ENCODE data around the gene PPIP5K1. TPM values are rescaled to one million over a fixed set of nuclear protein-coding genes. Genes with fewer than 3 reads are reported as not detected.

The PPIP5K1 gene
- total and polyA plus RNA-seq, 10 donors: 4.5 to 62.0 (median 36.3) TPM

GRCh38 chr15:43489191-43489590, 100.8 kb downstream of the PPIP5K1 start:
- TF ChIP-seq POLR2A (IDR thresholded peaks at IDR 0.05) (no peak), POLR2AphosphoS5 (IDR thresholded peaks at IDR 0.05) (no peak), CTCF (IDR thresholded peaks at IDR 0.05 in 8 of 11, conservative IDR thresholded peaks at IDR 0.05 in 3 of 11) (no peak)
- Histone ChIP-seq H3K27ac (no peak overlapping the region), H3K36me3 (peaks cover 0 to 68% (median 19%) of the 10 kb centered on the region in 6 donors), H3K4me3 (no peak overlapping the region), H3K27me3 (replicated peaks in 1 of 7) (no peaks in the 10 kb centered on the region), H3K9me3 (no peaks in the 10 kb centered on the region), H3K4me1 (peaks cover 6 to 47% (median 25%) of the 10 kb centered on the region in 6 donors)
- 4 to 13% (median 8%) methylated on average over 1 of the region's 1 CpG for WGBS, 5 donors
- no peak for DNase-seq
- intact Hi-C loops (cut with DNase I; ENCODE audit: low total_unique reads): no loop called here

GRCh38 chr15:43488790-43489189, 101.2 kb downstream of the PPIP5K1 start:
- intact Hi-C loops (cut with DNase I; ENCODE audit: low total_unique reads): no loop called here
- DNase-seq: no peak
- 84 to 94% (median 93%) methylated on average over 3 of the region's 3 CpGs for WGBS, 5 donors
- no peaks in the 10 kb centered on the region for H3K27me3 ChIP-seq (replicated peaks in 1 of 7)
- peaks cover 5 to 43% (median 25%) of the 10 kb centered on the region in 6 donors for H3K4me1 ChIP-seq
- H3K9me3 ChIP-seq: no peaks in the 10 kb centered on the region
- no peak for TF ChIP-seq POLR2AphosphoS5 (IDR thresholded peaks at IDR 0.05)
- no peak for TF ChIP-seq POLR2A (IDR thresholded peaks at IDR 0.05)
- TF ChIP-seq CTCF (IDR thresholded peaks at IDR 0.05 in 8 of 11, conservative IDR thresholded peaks at IDR 0.05 in 3 of 11): no peak
- H3K36me3 ChIP-seq: peaks cover 0 to 68% (median 19%) of the 10 kb centered on the region in 6 donors
- H3K4me3 ChIP-seq: no peak overlapping the region
- no peak overlapping the region for H3K27ac ChIP-seq

GRCh38 chr15:43487271-43487895, 102.6 kb downstream of the PPIP5K1 start:
- TF ChIP-seq POLR2A (IDR thresholded peaks at IDR 0.05) (no peak), CTCF (IDR thresholded peaks at IDR 0.05 in 8 of 11, conservative IDR thresholded peaks at IDR 0.05 in 3 of 11) (no peak), POLR2AphosphoS5 (IDR thresholded peaks at IDR 0.05) (no peak)
- H3K27me3 ChIP-seq (replicated peaks in 1 of 7): no peaks in the 10 kb centered on the region
- no peak overlapping the region for H3K27ac ChIP-seq
- peaks cover 0 to 34% (median 17%) of the 10 kb centered on the region in 6 donors for H3K4me1 ChIP-seq
- H3K36me3 ChIP-seq: peaks cover 0 to 72% (median 19%) of the 10 kb centered on the region in 6 donors
- intact Hi-C loops (cut with DNase I; ENCODE audit: low total_unique reads): no loop called here
- H3K4me3 ChIP-seq: no peak overlapping the region
- 90 to 98% (median 93%) methylated on average over 6 of the region's 6 CpGs for WGBS, 5 donors
- DNase-seq: no peak
- no peaks in the 10 kb centered on the region for H3K9me3 ChIP-seq

GRCh38 chr15:43484455-43484854, 105.6 kb downstream of the PPIP5K1 start:
- TF ChIP-seq CTCF (IDR thresholded peaks at IDR 0.05 in 8 of 11, conservative IDR thresholded peaks at IDR 0.05 in 3 of 11) (no peak), POLR2A (IDR thresholded peaks at IDR 0.05) (no peak), POLR2AphosphoS5 (IDR thresholded peaks at IDR 0.05) (no peak)
- no peak overlapping the region for H3K4me3 ChIP-seq
- WGBS, 5 donors: 93 to 99% (median 97%) methylated on average over 2 of the region's 2 CpGs
- H3K27me3 ChIP-seq (replicated peaks in 1 of 7): no peaks in the 10 kb centered on the region
- no peaks in the 10 kb centered on the region for H3K9me3 ChIP-seq
- intact Hi-C loops (cut with DNase I; ENCODE audit: low total_unique reads): no loop called here
- H3K36me3 ChIP-seq: peaks cover 0 to 76% (median 28%) of the 10 kb centered on the region in 6 donors
- H3K4me1 ChIP-seq: peaks cover 0 to 17% (median 6%) of the 10 kb centered on the region in 6 donors
- H3K27ac ChIP-seq: no peak overlapping the region
- DNase-seq: no peak

Data from spleen (tissue), 11 donors.